Lower leg skin (tissue), 4 donors: Measurements from ENCODE around the gene KRT35. TPM values are rescaled to one million over a fixed set of nuclear protein-coding genes. Genes with fewer than 3 reads are reported as not detected.

Experiments
- DNase-seq, 2 donors: peaks; one replicate each; pipeline ENCODE4 v3.0.0-alpha.2; 2019; ENCODE audit warnings: low spot score in 2 of 2
- H3K4me3 ChIP-seq: fragments of 200-600 bp; sonication (generic); 2 replicates; pipeline ENCODE4 v1.5.1; 2017; ENCODE audit warnings: mild to moderate bottlenecking, low read depth; ENCODE audit not compliant: poor library complexity, severe bottlenecking
- POLR2A ChIP-seq, 2 donors: fragments of 450-650 bp; IDR thresholded peaks; one replicate each; pipeline ENCODE4 v1.6.1; 2016 to 2017; ENCODE audit warnings: antibody characterized with exemption in 2 of 2, mild to moderate bottlenecking in 1 of 2, moderate library complexity in 1 of 2
- WGBS, 2 donors: methylation state at CpG; one replicate each; pipeline ENCODE4 v1.1.5; 2018; 5-methylcytosine and 5-hydroxymethylcytosine counted together
- intact Hi-C: fragments of 100-400 bp; cut with DNase I; formaldehyde crosslinking; loops from one replicate; pipeline ENCODE4 v1.15.0; 2023; ENCODE audit warnings: low total_unique reads
- total RNA-seq, 4 donors: library from RNA; depleted of rRNA; stranded (reverse); fragments of >200 nt; gene quantifications; one replicate each; pipeline ENCODE4 v1.1.0, GENCODE V29; 2016
- TF ChIP-seq, protein P1 (sequence below), 3 donors: fragments of 450-650 bp; IDR thresholded peaks; one replicate each; pipeline ENCODE4 v1.5.1; 2016; ENCODE audit warnings: antibody characterized with exemption in 3 of 3, mild to moderate bottlenecking in 3 of 3, moderate library complexity in 2 of 3

Gene KRT35
- total RNA-seq, 4 donors from 2014 or later = 0.84 TPM; not detected in 3

DNA sequence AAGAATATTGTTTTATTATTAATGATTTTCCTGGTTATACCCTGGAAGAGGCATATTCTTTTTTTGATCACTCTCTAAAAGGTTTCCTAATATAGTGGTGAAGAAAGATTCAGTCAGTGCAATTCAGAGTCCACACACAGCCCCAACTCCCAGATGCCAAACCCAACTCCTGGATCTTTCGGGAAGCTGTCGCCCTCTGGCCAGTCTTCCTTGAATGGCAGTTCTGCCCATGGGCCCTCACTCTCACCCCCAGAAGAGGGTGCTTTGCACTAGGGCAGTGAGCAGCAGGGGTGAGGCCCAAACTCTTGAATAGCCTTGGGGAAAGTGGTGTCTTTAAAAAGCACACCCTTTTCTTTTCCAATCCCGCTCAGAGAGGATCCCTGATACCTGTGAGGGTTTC is 24.7 kb downstream of the KRT35 start:
- 54 to 77% methylated on average over 3 of the region's 3 CpGs for WGBS, 2 donors
- TF ChIP-seq POLR2A (IDR thresholded peaks at IDR 0.05) = no peak
- TF ChIP-seq, protein P1, sequence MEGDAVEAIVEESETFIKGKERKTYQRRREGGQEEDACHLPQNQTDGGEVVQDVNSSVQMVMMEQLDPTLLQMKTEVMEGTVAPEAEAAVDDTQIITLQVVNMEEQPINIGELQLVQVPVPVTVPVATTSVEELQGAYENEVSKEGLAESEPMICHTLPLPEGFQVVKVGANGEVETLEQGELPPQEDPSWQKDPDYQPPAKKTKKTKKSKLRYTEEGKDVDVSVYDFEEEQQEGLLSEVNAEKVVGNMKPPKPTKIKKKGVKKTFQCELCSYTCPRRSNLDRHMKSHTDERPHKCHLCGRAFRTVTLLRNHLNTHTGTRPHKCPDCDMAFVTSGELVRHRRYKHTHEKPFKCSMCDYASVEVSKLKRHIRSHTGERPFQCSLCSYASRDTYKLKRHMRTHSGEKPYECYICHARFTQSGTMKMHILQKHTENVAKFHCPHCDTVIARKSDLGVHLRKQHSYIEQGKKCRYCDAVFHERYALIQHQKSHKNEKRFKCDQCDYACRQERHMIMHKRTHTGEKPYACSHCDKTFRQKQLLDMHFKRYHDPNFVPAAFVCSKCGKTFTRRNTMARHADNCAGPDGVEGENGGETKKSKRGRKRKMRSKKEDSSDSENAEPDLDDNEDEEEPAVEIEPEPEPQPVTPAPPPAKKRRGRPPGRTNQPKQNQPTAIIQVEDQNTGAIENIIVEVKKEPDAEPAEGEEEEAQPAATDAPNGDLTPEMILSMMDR (IDR thresholded peaks at IDR 0.05) = no peak
- no peak overlapping the region for H3K4me3 ChIP-seq
- DNase-seq = no peak
- intact Hi-C loops = no loop called here

- no peak for DNase-seq
- no peak overlapping the region for H3K4me3 ChIP-seq
- WGBS, 2 donors = 83 to 100% methylated on average over 1 of the region's 1 CpG
- intact Hi-C loops = no loop called here
- TF ChIP-seq, protein P1 (IDR thresholded peaks at IDR 0.05) = no peak
- no peak for TF ChIP-seq POLR2A (IDR thresholded peaks at IDR 0.05)
Measured at GRCh38 chr17:41455236-41455635, 25.7 kb downstream of the KRT35 start.

DNA sequence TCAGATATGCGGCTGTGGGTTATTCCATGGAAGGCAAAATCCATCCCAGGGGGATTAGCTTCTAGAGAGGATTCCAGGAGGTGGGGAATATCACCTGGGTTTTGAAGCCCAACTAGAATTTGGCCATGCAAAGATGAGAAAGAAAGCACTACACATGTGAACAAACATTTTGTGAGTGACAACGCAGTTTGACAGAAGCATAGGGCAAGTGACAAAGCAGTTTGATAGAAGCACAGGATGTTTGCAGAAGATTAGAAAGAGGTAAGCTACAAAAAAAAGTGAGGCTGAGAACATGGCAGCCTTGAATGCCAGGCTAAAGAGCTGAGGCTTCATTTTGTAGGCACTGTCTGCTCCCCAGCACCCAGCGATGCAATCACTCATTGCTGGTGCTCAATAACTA is 27.9 kb downstream of the KRT35 start:
- DNase-seq = no peak
- no peak for TF ChIP-seq POLR2A (IDR thresholded peaks at IDR 0.05)
- TF ChIP-seq, protein P1 (IDR thresholded peaks at IDR 0.05) = no peak
- no peak overlapping the region for H3K4me3 ChIP-seq
- intact Hi-C loops = no loop called here
- 94% methylated on average over 3 of the region's 3 CpGs for whole genome bisulfite sequencing, 2 donors

DNA sequence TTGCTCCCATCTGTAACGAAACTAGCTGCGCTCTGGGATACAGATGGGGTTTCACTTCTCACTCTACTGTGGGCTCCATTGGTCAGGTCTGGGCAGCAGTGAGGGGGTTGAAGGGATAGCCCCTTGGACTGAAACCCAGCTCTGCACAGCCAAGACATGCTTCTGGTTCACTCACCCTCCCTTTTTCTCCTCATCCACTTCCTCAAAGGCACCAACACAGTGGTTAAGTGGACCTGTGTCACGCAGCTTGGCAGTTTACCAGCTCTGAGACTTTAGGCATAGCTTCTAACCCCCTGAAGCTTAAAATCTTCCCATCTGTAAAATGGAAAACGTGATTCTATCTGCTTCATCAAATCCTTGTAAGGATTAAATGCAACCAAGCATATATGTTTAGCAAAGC is 28.7 kb downstream of the KRT35 start:
- no peak for DNase-seq
- intact Hi-C loops = no loop called here
- TF ChIP-seq, protein P1 (IDR thresholded peaks at IDR 0.05) = no peak
- TF ChIP-seq POLR2A (IDR thresholded peaks at IDR 0.05) = no peak
- WGBS, 2 donors = 54 to 55% methylated on average over 4 of the region's 4 CpGs
- no peak overlapping the region for H3K4me3 ChIP-seq

GRCh38 chr17:41451154-41451728 is 29.7 kb downstream of the KRT35 start:
- WGBS, 2 donors = 70 to 76% methylated on average over 2 of the region's 2 CpGs
- no peak overlapping the region for H3K4me3 ChIP-seq
- intact Hi-C loops = no loop called here
- TF ChIP-seq, protein P1 (IDR thresholded peaks at IDR 0.05) = no peak
- TF ChIP-seq POLR2A (IDR thresholded peaks at IDR 0.05) = no peak
- DNase-seq = no peak

- H3K4me3 ChIP-seq = no peak overlapping the region
- intact Hi-C loops = no loop called here
- TF ChIP-seq, protein P1 (IDR thresholded peaks at IDR 0.05) = no peak
- no peak for TF ChIP-seq POLR2A (IDR thresholded peaks at IDR 0.05)
- no peak for DNase-seq
- 77 to 82% methylated on average over 6 of the region's 6 CpGs for WGBS, 2 donors
Measured at GRCh38 chr17:41449008-41449407, 31.9 kb downstream of the KRT35 start.
